HG03558 (cell line): Measurements from ENCODE around the gene ADCY5.
"Not testable (repeated sequence)": the region's sequence is repeated elsewhere in the genome, so short reads cannot be mapped to it uniquely, and the experiment has no call there.

Experiments
- ATAC-seq: cut with Tn5 transposase; IDR thresholded peaks from one replicate; pipeline ENCODE4 v1.9.1; 2021; ENCODE audit warnings: moderate number of reproducible peaks; ENCODE audit not compliant: unreplicated experiment; ENCODE audit errors: extremely low read depth

The ADCY5 gene

GRCh38 chr3:123281929-123282328, 167.0 kb downstream of the ADCY5 start:
- no peak for ATAC-seq

- ATAC-seq: no peak
Observed at GRCh38 chr3:123281406-123281805, 167.5 kb downstream of the ADCY5 start.

DNA sequence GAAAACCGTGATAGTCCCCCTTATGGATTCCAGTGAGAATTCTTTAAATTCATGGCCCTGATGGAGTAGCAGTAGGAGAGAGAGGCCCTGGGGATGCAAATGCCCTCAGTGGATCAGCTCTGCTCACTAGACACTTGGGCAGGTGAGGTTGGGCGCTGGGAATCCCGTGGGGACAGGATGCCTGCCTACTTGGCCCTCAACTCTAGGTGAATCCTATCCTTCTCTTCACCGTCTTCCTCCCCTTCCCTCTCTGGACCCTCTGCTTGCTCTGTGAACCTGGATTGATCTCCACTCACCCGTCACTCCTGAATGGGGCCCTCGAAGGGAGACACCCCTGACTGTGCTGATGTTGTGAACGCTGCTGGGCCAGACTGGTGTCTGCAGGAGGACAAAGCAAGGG, 169.8 kb downstream of the ADCY5 start:
- no peak for ATAC-seq

- ATAC-seq: no peak
Observed at GRCh38 chr3:123278446-123278845, 170.4 kb downstream of the ADCY5 start.

- ATAC-seq: no peak
Observed at GRCh38 chr3:123277106-123277505, 171.8 kb downstream of the ADCY5 start.

DNA sequence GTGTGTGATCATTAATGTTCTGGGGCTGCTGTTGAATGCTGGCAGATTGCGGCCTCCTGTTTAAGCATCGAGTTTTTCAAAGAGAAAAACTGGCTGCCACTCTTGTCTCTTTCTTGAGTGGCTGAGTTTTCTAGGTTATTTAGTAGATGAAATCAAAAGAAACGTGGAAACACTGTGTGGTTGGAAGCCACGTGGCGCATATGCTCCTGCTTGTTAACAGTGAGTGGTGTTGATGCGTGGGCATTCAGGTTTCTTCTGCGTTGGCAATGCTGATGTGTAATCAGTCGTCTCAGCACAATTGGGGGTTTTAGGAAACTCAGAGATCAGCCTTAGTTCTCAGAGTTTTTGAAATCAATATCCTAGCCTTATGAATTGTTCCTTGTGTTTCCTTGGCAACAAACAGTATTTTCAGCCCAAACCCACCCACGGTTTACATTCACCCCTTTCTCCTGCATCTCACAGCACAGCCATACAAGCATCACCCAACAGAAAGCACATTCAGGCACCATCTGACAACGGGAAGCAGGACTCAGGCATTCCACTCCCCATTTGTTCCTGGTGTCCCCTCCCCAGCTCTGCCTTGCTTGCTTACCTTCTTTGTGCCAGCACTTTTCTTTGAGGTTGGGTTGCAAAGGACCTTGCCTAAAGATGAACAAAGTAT, 172.4 kb downstream of the ADCY5 start:
- ATAC-seq: no peak

- ATAC-seq: no peak
Observed at GRCh38 chr3:123275691-123276090, 173.2 kb downstream of the ADCY5 start.

- no peak for ATAC-seq
Observed at GRCh38 chr3:123272547-123272946, 176.3 kb downstream of the ADCY5 start.

DNA sequence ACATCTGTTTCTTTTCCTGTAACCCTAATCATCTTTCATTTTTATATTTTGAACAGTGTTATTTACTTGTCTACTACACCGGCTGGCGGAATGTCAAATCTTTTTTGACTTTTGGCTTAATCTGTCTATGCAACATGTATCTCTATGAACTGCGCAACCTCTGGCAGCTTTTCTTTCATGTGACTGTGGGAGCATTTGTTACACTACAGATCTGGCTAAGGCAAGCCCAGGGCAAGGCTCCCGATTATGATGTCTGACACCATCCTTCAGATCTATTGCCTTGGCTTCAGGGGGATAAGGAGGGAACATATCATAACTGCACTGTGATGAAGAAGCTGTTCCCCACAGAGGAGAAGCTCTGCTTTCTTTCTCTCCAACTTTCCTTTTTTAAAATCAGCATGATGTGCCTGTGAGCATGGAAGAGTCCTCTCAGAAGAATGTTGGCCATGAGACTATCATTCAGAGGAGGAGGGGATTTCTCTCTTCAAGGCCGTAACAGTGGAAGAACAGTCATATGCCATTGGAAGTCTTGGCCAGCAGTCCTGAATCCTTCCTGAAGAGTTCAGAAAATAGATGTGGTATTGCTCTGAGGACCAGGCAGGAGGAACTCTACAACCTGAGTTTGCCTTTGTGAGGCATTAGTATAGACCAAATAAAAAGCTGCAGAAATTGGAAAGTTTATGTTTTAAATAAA, 177.3 kb downstream of the ADCY5 start:
- no peak for ATAC-seq

DNA sequence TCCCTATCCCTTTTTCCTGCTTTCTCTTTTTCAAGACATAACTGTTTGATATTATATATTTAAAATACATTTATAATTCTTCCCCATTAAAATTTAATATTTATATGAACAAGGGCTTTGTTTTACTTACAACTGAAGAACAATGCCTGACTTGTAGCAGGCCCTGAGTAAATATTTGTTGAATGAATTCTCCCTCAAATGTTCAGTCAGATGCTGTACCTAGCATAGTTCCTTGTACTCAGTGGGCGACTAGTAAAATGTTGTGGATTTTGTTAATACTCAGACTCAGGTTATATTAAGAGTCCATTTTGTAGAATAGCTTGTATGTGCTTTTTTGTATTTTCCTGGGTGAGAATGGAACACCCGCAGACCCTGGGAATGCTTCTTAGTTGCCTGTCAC, 178.1 kb downstream of the ADCY5 start:
- ATAC-seq: no peak

DNA sequence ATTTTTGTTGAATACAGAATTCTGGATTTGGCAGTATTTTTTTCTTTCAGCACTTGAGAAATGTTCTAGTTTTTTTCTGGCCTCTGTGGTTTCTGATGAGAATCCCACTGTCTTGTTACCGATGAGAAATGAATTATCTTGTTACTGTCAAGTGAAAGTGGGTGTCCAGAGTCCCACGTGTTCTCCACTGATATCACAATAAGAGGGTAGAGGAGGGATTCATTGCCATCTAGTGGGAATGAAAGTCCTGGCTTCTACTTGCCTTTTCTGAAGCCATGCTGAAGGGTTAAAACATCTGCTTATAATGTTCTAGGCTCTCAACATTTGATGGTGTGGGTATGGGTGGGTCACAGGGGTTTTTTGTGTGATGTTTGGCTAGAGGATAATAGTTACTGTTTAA, 181.1 kb downstream of the ADCY5 start:
- ATAC-seq: no peak

- ATAC-seq: no peak
Observed at GRCh38 chr3:123263941-123264340, 184.9 kb downstream of the ADCY5 start.

GRCh38 chr3:123262868-123263267, 186.0 kb downstream of the ADCY5 start:
- no peak for ATAC-seq

DNA sequence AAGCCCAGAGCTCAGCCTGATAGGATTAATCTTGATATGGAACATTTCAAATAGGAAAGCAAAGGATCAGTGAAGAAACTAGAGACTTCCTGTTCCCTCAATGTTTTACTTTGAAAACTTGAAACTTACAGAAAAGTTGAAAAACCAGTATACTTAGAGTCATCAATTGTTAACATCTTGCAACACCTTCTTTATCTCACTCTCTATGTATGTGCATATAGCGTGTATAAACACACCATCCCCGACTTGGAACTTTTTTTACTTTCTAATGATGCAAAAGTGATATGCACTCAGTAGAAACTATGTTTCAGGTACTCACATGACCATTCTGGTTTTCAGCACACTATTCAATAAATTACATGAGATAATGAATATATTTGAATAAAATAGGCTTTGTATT, 186.7 kb downstream of the ADCY5 start:
- no peak for ATAC-seq

GRCh38 chr3:123261666-123262065, 187.2 kb downstream of the ADCY5 start:
- ATAC-seq: no peak

DNA sequence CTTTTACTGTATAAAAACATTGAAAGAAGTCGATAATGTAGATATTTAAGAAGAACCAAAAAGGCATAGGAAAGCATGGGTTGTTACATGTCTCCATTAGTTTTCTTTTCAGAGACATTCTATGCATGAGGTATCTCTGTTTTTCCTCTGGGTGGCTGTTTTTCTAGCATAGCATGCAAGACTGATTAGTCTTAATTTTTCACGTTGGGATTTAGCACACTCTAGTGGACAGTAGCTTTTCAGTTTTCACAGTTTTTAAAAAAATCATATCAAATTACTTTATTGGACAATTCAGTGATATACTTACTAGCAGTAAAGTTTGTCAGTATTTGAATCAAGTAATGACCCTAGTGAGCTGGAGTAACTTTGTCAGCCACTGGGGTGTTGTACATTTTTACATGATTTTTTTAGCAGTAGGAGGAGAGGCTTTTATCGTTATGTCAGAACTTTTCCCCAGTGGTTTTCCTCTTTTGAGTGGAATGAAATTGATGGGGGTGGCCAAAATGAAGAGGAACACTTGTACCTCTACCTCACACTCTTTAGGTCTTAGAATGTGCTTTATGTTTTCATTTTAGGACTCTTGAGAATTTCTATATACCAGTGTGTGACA, 190.0 kb downstream of the ADCY5 start:
- ATAC-seq: no peak

- no peak for ATAC-seq
Observed at GRCh38 chr3:123258359-123258758, 190.5 kb downstream of the ADCY5 start.

DNA sequence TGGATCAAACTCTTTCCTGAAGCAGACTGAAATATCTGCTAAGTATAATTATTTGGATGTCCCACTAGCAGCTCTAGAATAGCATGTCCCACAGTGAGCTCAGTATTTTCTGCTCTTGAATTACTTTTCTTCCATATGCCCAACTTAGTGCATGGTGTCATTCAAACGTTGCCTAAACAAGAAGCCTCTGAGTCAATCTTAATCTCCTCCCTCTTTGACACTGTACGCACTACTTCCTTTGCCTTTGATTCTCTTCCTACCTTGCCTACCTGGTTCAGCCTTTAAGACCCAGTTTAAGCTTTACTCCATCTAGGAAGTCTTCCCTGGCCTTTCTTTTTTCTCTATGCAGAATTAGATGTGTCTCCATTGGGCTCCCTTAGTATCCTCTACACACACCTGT, 192.6 kb downstream of the ADCY5 start:
- ATAC-seq: no peak

- ATAC-seq: no peak
Observed at GRCh38 chr3:123246866-123247265, 202.0 kb downstream of the ADCY5 start.

GRCh38 chr3:123244128-123244527, 204.8 kb downstream of the ADCY5 start:
- ATAC-seq: no peak

DNA sequence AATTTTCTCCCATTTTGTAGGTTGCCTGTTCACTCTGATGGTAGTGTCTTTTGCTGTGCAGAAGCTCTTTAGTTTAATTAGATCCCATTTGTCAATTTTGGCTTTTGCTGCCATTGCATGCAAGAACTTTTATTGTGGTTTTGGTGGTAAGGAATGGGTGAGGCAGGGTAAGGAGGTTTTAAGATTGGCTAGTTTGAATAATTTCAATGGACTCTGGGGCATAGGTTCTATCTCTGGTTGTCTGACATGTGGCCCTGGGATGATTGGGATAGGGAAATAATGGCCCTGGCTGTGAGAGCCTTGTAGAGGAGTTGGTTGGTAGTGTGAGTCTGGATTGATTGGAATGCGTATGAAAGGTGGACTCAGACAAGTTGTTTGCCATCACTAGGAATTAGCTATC, 209.1 kb downstream of the ADCY5 start:
- no peak for ATAC-seq

DNA sequence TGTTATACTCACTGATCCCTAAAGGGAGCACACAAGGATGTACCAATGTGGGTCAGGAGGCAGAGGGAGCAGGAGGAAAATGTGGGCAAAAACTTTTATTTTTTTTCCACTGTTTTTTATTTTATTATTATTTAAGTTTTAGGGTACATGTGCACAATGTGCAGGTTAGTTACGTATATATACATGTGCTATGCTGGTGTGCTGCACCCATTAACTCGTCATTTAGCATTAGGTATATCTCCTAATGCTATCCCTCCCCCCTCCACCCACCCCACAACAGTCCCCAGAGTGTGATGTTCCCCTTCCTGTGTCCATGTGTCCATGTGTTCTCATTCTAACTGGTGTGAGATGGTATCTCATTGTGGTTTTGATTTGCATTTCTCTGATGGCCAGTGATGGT, 209.7 kb downstream of the ADCY5 start:
- ATAC-seq: not testable (repeated sequence)
